BLaER1 (cell line): ENCODE data around the gene ACAP3.
"Not testable (repeated sequence)": the region's sequence is repeated elsewhere in the genome, so short reads cannot be mapped to it uniquely, and the experiment has no call there.

Source experiments
- H3K27ac ChIP-seq: shearing (Covaris generic); formaldehyde crosslinking; 2 replicates; pipeline ENCODE4 v1.8.1; 2022
- H3K27me3 ChIP-seq: shearing (Covaris generic); formaldehyde crosslinking; 2 replicates; pipeline ENCODE4 v1.8.1; 2022
- H3K36me3 ChIP-seq: shearing (Covaris generic); formaldehyde crosslinking; 2 replicates; pipeline ENCODE4 v1.8.1; 2022
- H3K4me1 ChIP-seq: shearing (Covaris generic); formaldehyde crosslinking; 2 replicates; pipeline ENCODE4 v1.8.1; 2022
- H3K4me2 ChIP-seq: shearing (Covaris generic); formaldehyde crosslinking; 2 replicates; pipeline ENCODE4 v1.8.1; 2022
- H3K4me3 ChIP-seq: shearing (Covaris generic); formaldehyde crosslinking; 2 replicates; pipeline ENCODE4 v1.8.1; 2022
- H3K9ac ChIP-seq: shearing (Covaris generic); formaldehyde crosslinking; 2 replicates; pipeline ENCODE4 v1.8.1; 2022
- H3K9me3 ChIP-seq: shearing (Covaris generic); formaldehyde crosslinking; 2 replicates; pipeline ENCODE4 v1.8.1; 2022
- H4K20me1 ChIP-seq: shearing (Covaris generic); formaldehyde crosslinking; 2 replicates; pipeline ENCODE4 v1.8.1; 2022
- Cebpa-rat ChIP-seq: shearing (Covaris generic); IDR thresholded peaks from 2 replicates; pipeline ENCODE4 v1.8.1; 2022

ACAP3 gene

GRCh38 chr1:1324084-1324523, 16.4 kb upstream of the ACAP3 start:
- peaks cover 81% of the 10 kb centered on the region for H4K20me1 ChIP-seq
- H3K27me3 ChIP-seq = no peaks in the 10 kb centered on the region
- H3K4me1 ChIP-seq = peaks cover 39% of the 10 kb centered on the region
- peak overlapping the region; percentile 97 for H3K9ac ChIP-seq
- TF ChIP-seq Cebpa-rat = no peak
- peak overlapping the region; percentile 99 for H3K4me3 ChIP-seq
- H3K36me3 ChIP-seq = peaks cover 63% of the 10 kb centered on the region
- H3K4me2 ChIP-seq = peak overlapping the region; percentile 72
- H3K27ac ChIP-seq = peak overlapping the region; percentile 93
- H3K9me3 ChIP-seq = no peaks in the 10 kb centered on the region

- H3K27me3 ChIP-seq = no peaks in the 10 kb centered on the region
- H3K36me3 ChIP-seq = peaks cover 67% of the 10 kb centered on the region
- peak overlapping the region; percentile 43; the same call in 1 of the 2 replicates for H3K9ac ChIP-seq
- no peaks in the 10 kb centered on the region for H3K9me3 ChIP-seq
- H4K20me1 ChIP-seq = peaks cover 85% of the 10 kb centered on the region
- H3K4me1 ChIP-seq = peaks cover 39% of the 10 kb centered on the region
- 0 out of 2 replicates have a peak overlapping the region, but pooled peaks have one; percentile 33 for H3K4me3 ChIP-seq
- H3K4me2 ChIP-seq = peak overlapping the region; percentile 75
- no peak overlapping the region for H3K27ac ChIP-seq
- TF ChIP-seq Cebpa-rat = no peak
Observed at GRCh38 chr1:1322952-1323351, 15.2 kb upstream of the ACAP3 start.

GRCh38 chr1:1322418-1322817, 14.7 kb upstream of the ACAP3 start:
- H4K20me1 ChIP-seq = peaks cover 85% of the 10 kb centered on the region
- no peak overlapping the region for H3K9ac ChIP-seq
- no peak overlapping the region for H3K4me2 ChIP-seq
- H3K9me3 ChIP-seq = no peaks in the 10 kb centered on the region
- no peaks in the 10 kb centered on the region for H3K27me3 ChIP-seq
- TF ChIP-seq Cebpa-rat = no peak
- H3K27ac ChIP-seq = no peak overlapping the region
- H3K4me1 ChIP-seq = peaks cover 39% of the 10 kb centered on the region
- no peak overlapping the region for H3K4me3 ChIP-seq
- peaks cover 67% of the 10 kb centered on the region for H3K36me3 ChIP-seq

GRCh38 chr1:1321477-1321876, 13.7 kb upstream of the ACAP3 start:
- Histone ChIP-seq H3K9me3 (no peaks in the 10 kb centered on the region), H4K20me1 (peaks cover 85% of the 10 kb centered on the region), H3K27me3 (no peaks in the 10 kb centered on the region), H3K27ac (no peak overlapping the region), H3K4me1 (peaks cover 37% of the 10 kb centered on the region), H3K9ac (peak overlapping the region; percentile 53; the same call in 1 of the 2 replicates), H3K36me3 (peaks cover 66% of the 10 kb centered on the region), H3K4me2 (no peak overlapping the region), H3K4me3 (no peak overlapping the region)
- no peak for TF ChIP-seq Cebpa-rat

- TF ChIP-seq Cebpa-rat = no peak
- Histone ChIP-seq H3K27me3 (no peaks in the 10 kb centered on the region), H3K9me3 (no peaks in the 10 kb centered on the region), H3K4me3 (no peak overlapping the region), H3K4me2 (no peak overlapping the region), H3K4me1 (peaks cover 30% of the 10 kb centered on the region), H3K9ac (peak overlapping the region; percentile 53; the same call in 1 of the 2 replicates), H3K27ac (no peak overlapping the region), H3K36me3 (peaks cover 67% of the 10 kb centered on the region), H4K20me1 (peaks cover 85% of the 10 kb centered on the region)
Observed at GRCh38 chr1:1320666-1321448, 13.1 kb upstream of the ACAP3 start.

GRCh38 chr1:1319646-1319941, 11.9 kb upstream of the ACAP3 start:
- no peak for TF ChIP-seq Cebpa-rat
- Histone ChIP-seq H3K9ac (peak overlapping the region; percentile 45; the same call in 1 of the 2 replicates), H3K9me3 (no peaks in the 10 kb centered on the region), H4K20me1 (peaks cover 84% of the 10 kb centered on the region), H3K4me2 (no peak overlapping the region), H3K4me1 (peaks cover 22% of the 10 kb centered on the region), H3K27ac (no peak overlapping the region), H3K27me3 (no peaks in the 10 kb centered on the region), H3K4me3 (no peak overlapping the region), H3K36me3 (peaks cover 78% of the 10 kb centered on the region)

- H3K4me1 ChIP-seq = peaks cover 22% of the 10 kb centered on the region
- H3K27me3 ChIP-seq = no peaks in the 10 kb centered on the region
- H3K9ac ChIP-seq = peak overlapping the region; percentile 45; the same call in 1 of the 2 replicates
- no peak overlapping the region for H3K4me2 ChIP-seq
- H3K27ac ChIP-seq = no peak overlapping the region
- H3K9me3 ChIP-seq = no peaks in the 10 kb centered on the region
- TF ChIP-seq Cebpa-rat = no peak
- peaks cover 84% of the 10 kb centered on the region for H3K36me3 ChIP-seq
- no peak overlapping the region for H3K4me3 ChIP-seq
- peaks cover 90% of the 10 kb centered on the region for H4K20me1 ChIP-seq
Observed at GRCh38 chr1:1318777-1319645, 11.3 kb upstream of the ACAP3 start.

- Histone ChIP-seq H3K27ac (no peak overlapping the region), H4K20me1 (peaks cover 94% of the 10 kb centered on the region), H3K36me3 (peaks cover 92% of the 10 kb centered on the region)
Observed at GRCh38 chr1:1318131-1318652, 10.5 kb upstream of the ACAP3 start.

GRCh38 chr1:1317420-1317819, 9.7 kb upstream of the ACAP3 start:
- peaks cover 95% of the 10 kb centered on the region for H4K20me1 ChIP-seq
- H3K36me3 ChIP-seq = peaks cover 94% of the 10 kb centered on the region
- no peak overlapping the region for H3K4me3 ChIP-seq
- H3K9ac ChIP-seq = no peak overlapping the region
- no peak for TF ChIP-seq Cebpa-rat
- H3K4me1 ChIP-seq = peaks cover 12% of the 10 kb centered on the region
- no peak overlapping the region for H3K27ac ChIP-seq
- no peak overlapping the region for H3K4me2 ChIP-seq
- no peaks in the 10 kb centered on the region for H3K9me3 ChIP-seq
- no peaks in the 10 kb centered on the region for H3K27me3 ChIP-seq

More at GRCh38 chr1:1318131-1318652, 10.5 kb upstream of the ACAP3 start:
- H3K27me3 ChIP-seq = no peaks in the 10 kb centered on the region
- H3K4me2 ChIP-seq = no peak overlapping the region
- no peak overlapping the region for H3K9ac ChIP-seq
- H3K4me3 ChIP-seq = no peak overlapping the region
- H3K9me3 ChIP-seq = no peaks in the 10 kb centered on the region
- peaks cover 17% of the 10 kb centered on the region for H3K4me1 ChIP-seq
- no peak for TF ChIP-seq Cebpa-rat

GRCh38 chr1:1316199-1316598, 8.5 kb upstream of the ACAP3 start:
- H3K36me3 ChIP-seq = peaks cover 96% of the 10 kb centered on the region
- not testable (repeated sequence) for H3K9me3 ChIP-seq, H3K4me2 ChIP-seq, H3K9ac ChIP-seq, H3K27me3 ChIP-seq, H3K4me3 ChIP-seq, H3K27ac ChIP-seq
- peaks cover 12% of the 10 kb centered on the region for H3K4me1 ChIP-seq
- H4K20me1 ChIP-seq = peaks cover 94% of the 10 kb centered on the region
